ENCODE measurements around the gene FAM200A.

FAM200A gene

DNA sequence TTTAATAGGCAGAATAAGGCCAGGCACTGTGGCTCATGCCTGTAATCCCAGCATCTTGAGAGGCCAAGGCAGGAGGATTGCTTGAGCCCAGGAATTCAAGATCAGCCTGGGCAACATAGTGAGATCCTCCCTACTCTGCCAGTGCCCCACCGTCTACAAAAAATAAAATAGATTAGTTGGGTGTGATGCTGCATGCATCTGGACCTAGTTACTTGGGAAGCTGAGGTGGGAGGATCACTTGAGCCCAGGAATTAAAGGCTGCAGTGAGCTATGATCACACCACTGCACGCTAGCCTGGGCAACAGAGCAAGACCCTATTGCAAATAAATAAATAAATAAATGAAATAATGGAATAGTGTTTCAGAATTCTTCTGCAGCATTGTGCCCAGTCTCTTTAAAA, 16.2 kb downstream of the FAM200A start:
- TF ChIP-seq, protein P1, sequence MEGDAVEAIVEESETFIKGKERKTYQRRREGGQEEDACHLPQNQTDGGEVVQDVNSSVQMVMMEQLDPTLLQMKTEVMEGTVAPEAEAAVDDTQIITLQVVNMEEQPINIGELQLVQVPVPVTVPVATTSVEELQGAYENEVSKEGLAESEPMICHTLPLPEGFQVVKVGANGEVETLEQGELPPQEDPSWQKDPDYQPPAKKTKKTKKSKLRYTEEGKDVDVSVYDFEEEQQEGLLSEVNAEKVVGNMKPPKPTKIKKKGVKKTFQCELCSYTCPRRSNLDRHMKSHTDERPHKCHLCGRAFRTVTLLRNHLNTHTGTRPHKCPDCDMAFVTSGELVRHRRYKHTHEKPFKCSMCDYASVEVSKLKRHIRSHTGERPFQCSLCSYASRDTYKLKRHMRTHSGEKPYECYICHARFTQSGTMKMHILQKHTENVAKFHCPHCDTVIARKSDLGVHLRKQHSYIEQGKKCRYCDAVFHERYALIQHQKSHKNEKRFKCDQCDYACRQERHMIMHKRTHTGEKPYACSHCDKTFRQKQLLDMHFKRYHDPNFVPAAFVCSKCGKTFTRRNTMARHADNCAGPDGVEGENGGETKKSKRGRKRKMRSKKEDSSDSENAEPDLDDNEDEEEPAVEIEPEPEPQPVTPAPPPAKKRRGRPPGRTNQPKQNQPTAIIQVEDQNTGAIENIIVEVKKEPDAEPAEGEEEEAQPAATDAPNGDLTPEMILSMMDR (IDR thresholded peaks at IDR 0.05) = no peak

DNA sequence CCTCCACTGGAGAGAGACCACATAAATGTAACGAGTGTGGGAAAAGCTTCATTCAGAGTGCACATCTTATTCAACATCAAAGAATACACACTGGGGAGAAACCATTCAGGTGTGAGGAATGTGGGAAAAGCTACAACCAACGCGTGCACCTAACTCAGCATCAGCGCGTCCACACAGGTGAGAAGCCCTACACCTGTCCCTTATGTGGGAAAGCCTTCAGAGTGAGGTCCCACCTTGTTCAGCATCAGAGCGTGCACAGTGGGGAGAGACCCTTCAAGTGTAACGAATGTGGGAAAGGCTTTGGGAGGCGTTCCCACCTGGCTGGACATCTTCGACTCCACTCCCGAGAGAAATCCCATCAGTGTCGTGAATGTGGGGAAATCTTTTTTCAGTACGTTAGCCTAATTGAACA, 20.6 kb downstream of the FAM200A start:
- TF ChIP-seq, protein P1 (IDR thresholded peaks at IDR 0.05) = no peak

DNA sequence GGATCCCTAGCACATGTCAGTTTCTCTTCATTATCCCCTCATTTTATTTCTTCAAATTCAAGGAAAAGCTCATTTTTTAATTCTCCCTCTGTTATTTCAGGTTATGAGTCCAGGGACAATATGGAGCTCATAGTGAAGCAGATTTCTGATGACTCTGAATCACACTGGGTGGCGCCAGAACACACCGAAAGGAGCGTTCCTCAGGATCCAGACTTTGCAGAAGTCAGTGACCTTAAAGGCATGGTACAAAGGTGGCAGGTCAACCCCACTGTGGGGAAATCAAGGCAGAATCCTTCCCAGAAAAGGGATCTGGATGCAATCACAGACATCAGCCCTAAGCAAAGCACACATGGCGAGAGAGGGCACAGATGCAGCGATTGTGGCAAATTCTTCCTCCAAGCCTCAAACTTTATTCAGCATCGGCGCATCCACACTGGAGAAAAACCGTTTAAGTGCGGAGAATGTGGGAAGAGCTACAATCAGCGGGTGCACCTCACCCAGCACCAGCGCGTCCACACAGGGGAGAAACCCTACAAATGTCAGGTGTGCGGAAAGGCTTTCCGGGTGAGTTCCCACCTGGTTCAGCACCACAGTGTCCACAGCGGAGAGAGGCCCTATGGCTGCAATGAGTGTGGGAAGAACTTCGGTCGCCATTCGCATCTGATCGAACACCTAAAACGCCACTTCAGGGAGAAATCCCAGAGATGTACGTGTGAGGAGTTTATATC, 26.0 kb downstream of the FAM200A start:
- TF ChIP-seq, protein P1 (IDR thresholded peaks at IDR 0.05) = peak; percentile 15; the same call in 1 of the 2 replicates

- TF ChIP-seq, protein P1 (IDR thresholded peaks at IDR 0.05) = no peak
Measured at GRCh38 chr7:99521399-99521798, 30.5 kb downstream of the FAM200A start.

DNA sequence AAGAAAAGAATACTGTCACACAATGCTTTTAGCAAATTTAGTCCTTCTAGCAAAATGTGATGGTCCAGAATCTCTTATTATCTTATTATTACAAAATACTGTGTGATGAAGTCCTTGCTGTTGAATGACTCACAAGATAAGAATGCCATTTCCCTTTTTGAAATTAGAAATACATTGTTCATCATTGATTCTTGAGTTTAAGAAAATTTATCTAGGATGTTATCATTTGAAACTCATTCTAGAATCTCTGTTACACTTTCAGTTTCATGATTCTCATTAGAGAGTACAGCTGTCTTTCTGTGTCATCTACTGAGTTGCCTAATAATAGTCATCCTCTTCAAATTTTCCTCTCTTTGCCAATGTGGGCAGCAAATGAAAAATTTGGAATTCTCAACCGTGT, 37.9 kb downstream of the FAM200A start:
- TF ChIP-seq, protein P1 (IDR thresholded peaks at IDR 0.05) = no peak

DNA sequence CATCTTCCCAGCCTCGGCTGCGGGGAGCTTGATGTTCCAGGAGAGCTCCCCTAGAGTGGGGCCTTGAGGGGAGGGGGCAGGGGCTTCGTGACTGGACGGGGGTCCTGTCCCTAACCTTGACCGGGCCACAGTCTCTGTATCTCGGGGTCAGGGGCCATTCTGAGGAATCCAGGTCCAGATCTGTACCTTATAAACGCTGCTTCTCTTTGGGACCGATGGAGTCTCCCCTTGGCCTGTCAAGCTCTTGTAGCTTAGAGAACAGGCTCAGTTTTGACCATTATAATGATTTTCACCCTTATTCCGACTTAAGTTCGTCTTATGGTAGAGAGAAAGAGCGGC, 46.6 kb downstream of the FAM200A start:
- TF ChIP-seq, protein P1 (IDR thresholded peaks at IDR 0.05) = no peak

DNA sequence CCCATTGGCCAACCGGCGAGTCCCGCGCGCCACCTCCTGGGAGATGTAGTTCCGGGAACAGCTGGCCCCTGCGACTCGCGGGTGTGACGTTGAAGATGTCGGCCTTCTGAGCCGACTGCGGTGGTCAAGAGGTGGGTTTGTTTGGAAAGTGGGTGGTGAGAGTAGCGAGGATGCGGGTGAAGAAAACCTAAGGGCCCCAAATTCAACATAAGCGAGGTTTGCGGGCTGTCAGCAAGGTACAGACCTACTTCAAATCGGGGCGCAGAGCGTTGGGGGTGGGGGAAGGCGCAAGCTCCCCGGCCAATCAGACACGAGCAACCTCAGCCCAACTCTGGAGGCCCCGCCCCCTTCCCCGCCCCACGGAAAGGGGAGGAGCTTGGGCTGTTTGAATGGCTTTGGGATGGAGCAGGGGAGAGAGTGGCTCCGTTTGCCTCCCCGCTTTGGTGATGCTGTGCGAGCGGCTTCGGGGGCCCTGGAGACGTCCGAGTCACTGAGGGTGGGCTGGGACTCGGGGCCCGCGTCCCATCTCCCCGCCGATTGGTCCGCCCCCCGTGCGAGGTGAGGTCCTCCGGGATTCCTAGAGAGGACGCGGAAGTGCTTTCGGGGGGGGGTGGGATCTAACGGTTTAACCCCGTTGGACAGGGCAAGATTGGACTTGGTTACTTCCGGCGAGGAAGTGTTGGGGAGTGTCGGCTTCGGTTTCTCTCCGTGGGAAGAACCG, 47.2 kb downstream of the FAM200A start, which contains the start of gene ZKSCAN5:
TSS of gene ZKSCAN5 (plus strand) at position 60 of the 721 bp plus-strand sequence. CDS start 1,383 bp downstream, outside the sequence.
- TF ChIP-seq, protein P1 (IDR thresholded peaks at IDR 0.05) = no peak

All from LNCAP (cell line).